Fibroblast of mammary gland (primary cell): ENCODE data around the gene ACMSD.
"Not testable (repeated sequence)": the region's sequence is repeated elsewhere in the genome, so short reads cannot be mapped to it uniquely, and the experiment has no call there.

Experiments used
- DNase-seq: peaks from one replicate; pipeline ENCODE4 v3.0.0-alpha.2; 2010; ENCODE audit warnings: low read depth
- H3K4me3 ChIP-seq: 2 replicates; pipeline ENCODE4 v1.5.1; 2011; ENCODE audit warnings: low read depth, mild to moderate bottlenecking, low read length, moderate library complexity; ENCODE audit not compliant: control insufficient read depth
- CTCF ChIP-seq: conservative IDR thresholded peaks from 2 replicates; pipeline ENCODE4 v1.5.1; 2011; ENCODE audit warnings: low read depth, low read length, inconsistent platforms; ENCODE audit not compliant: control insufficient read depth, insufficient read depth

Gene ACMSD

GRCh38 chr2:134846213-134846612, 7.8 kb downstream of the ACMSD start:
- H3K4me3 ChIP-seq = no peak overlapping the region
- DNase-seq = no peak
- TF ChIP-seq CTCF = no peak

GRCh38 chr2:134847582-134847981, 9.2 kb downstream of the ACMSD start:
- H3K4me3 ChIP-seq, DNase-seq: not testable (repeated sequence)

GRCh38 chr2:134852518-134852917, 14.1 kb downstream of the ACMSD start:
- no peak for DNase-seq
- no peak for TF ChIP-seq CTCF
- H3K4me3 ChIP-seq = no peak overlapping the region

- H3K4me3 ChIP-seq = no peak overlapping the region
- no peak for TF ChIP-seq CTCF
- no peak for DNase-seq
Measured at GRCh38 chr2:134855709-134856108, 17.3 kb downstream of the ACMSD start.

- H3K4me3 ChIP-seq = no peak overlapping the region
- TF ChIP-seq CTCF = no peak
- DNase-seq = no peak
Measured at GRCh38 chr2:134858245-134858644, 19.8 kb downstream of the ACMSD start.

- DNase-seq = no peak
- H3K4me3 ChIP-seq = no peak overlapping the region
- TF ChIP-seq CTCF = no peak
Measured at GRCh38 chr2:134861173-134861572, 22.8 kb downstream of the ACMSD start.

GRCh38 chr2:134862069-134862468, 23.7 kb downstream of the ACMSD start:
- TF ChIP-seq CTCF = no peak
- H3K4me3 ChIP-seq = no peak overlapping the region
- DNase-seq = no peak
